GM18870 (cell line): ENCODE results near the gene WTIP.

ENCODE experiments used
- ATAC-seq: cut with Tn5 transposase; IDR thresholded peaks from one replicate; pipeline ENCODE4 v1.9.1; 2021; ENCODE audit warnings: moderate library complexity; ENCODE audit not compliant: unreplicated experiment

Gene WTIP

DNA sequence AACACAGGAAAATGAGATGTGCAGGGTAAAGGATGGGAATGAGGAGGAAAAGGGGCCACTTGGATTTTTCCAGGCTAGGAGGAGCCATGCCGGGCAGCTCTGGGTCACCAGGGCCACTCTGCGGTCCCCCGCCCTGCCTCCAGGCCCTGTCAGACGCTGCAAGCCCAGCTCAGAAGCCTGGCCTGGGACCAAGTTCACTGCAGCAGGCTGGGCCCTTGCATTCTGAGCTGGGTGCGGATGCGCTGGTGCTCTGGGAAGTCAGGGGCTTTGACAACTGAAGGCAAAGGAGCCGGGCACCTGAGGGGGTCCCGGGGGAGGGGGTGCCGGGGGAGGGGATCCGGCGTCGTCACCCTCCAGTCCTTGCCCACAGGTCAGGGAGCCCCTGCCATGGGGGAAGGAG lies 77.5 kb downstream of the WTIP start:
- ATAC-seq: no peak

DNA sequence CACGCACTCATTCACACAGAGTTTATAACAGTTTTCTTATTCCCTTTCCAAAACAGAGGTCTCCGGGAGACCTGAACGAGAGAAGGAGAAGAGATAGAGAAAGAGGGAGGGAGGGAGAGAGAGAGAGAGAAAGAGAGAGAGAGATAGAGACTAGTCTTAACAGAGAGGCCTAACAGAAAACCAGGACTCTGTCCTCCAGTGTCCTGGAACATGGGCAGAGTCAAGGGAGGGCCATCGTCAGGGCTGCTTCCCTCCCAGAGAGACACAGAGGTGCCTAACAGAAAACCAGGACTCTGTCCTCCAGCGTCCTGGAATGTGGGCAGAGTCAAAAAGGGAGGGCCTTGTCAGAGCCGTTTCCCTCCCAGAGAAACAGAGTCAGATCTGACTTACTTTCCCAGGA lies 78.7 kb downstream of the WTIP start:
- ATAC-seq: no peak
